NCI-H1092 treated with DMSO at 0.1 percent for 48 hours (cell line): ENCODE data around the gene NKAIN4.

ENCODE experiments used
- DNase-seq: peaks from one replicate; lab custom pipeline; 2025; lab: John Stamatoyannopoulos, UW

NKAIN4 gene

DNA sequence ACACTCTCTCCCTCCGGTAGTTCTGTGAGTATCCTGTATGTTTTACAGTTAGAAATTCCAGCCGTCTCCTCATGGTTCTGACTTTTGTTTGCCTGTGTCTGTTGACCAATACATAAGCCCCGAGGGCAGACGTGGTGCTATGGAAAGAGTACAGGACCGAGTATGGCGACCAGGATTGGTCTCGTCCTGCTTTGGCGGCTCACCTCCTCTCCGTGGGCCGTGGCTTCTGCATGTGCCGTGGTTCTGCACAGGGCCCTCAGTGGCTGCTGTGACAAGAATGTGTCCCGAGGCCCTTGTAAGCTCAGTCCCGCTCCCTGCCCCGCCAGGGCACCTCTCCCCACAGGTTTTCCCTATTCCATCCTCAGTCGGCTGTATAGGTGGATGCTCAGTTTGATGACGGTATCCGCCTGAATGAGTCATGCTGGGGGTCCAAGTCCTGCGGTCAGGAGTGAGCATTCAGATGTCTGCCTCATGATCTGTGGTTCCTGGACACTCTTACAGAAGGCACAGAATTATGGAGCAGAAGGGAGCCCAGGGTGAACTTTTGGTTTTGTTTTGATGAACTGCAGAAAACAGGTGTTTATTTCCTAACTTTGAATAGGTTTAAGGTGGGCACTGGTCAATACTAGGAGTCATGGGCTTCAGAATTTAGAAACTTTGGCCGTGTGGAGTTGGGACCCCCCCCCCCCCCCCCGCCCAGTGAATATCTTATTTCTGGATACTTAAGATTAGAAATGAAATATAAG is 19.5 kb upstream of the NKAIN4 start:
- no peak for DNase-seq

DNA sequence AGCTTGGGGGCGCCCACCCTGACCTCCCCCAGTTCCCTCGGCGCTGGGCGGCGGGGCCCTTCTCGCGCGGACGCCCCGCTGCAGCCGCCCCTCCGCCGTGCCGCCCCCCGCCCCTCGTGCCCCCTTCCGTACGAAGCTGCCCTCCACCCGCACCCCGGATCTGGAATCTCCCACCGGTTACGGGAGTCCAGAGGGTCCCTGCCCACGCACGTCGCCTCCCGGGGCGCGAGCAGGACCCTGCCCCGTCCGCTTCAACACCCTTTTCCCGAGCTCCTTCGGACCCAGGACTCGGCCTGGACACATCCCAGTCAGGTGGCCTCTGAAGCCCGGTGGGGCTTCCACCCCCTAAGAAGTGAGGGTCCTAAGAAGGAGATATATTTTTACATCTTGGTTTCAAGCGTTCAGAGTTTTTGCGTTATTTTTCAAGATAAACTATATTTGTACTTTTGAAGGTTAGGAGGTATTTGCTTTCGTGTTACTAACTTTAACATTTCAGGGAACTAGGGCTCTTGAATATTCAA is 18.9 kb upstream of the NKAIN4 start:
- DNase-seq = no peak

DNA sequence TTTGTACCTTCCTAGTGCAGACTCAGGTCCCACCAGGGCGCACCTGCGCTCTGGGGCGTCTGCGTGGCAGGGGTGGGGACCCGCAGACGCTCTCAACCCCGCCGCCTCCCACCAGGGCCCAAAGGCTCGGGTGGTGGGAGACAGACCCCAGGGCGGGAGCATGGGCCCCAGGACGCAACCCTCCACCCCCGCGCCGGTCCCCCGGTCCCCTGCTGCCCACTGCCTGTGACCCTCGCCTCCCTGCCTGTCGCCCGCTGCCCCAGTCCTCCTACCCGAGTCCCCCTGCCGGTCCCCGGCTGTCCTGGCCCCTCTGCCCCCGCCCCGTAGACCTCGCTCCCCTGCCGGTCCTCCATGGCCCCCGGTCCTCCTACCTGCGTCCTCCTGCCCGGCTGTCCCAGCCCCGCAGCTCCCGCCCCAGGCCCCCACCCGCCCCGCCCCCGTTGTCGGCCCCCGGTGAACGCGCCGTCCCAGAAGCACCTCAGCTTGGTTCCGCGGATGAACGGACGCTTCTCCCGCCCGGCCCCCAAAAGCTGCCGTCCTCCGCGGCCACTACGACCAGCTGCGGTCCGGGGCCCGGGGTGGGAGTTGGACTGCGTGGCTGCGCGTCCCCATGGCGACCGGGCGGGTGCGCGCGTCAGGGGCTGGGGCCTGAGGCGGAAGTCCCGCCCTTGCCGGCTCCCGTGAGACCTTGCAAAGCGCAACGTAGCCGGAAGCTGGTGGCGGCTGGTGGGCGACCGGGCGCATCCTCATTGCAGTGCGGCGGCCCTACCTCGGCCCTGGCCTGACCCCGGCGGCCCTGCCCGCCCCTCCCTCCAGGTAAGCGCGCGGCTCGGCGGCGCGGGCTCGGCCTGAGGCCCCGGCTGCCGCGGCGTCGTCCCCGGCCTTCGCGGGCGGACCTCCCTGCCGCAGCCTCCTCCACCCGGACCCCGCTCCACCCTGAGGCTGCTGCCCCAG is 18.1 kb upstream of the NKAIN4 start, which contains the start of gene ARFGAP1:
Gene ARFGAP1, plus strand, starts transcription at position 709 of the 954 bp plus-strand sequence. CDS start 2,768 bp downstream, outside the sequence.
- DNase-seq = peak; percentile 73

DNA sequence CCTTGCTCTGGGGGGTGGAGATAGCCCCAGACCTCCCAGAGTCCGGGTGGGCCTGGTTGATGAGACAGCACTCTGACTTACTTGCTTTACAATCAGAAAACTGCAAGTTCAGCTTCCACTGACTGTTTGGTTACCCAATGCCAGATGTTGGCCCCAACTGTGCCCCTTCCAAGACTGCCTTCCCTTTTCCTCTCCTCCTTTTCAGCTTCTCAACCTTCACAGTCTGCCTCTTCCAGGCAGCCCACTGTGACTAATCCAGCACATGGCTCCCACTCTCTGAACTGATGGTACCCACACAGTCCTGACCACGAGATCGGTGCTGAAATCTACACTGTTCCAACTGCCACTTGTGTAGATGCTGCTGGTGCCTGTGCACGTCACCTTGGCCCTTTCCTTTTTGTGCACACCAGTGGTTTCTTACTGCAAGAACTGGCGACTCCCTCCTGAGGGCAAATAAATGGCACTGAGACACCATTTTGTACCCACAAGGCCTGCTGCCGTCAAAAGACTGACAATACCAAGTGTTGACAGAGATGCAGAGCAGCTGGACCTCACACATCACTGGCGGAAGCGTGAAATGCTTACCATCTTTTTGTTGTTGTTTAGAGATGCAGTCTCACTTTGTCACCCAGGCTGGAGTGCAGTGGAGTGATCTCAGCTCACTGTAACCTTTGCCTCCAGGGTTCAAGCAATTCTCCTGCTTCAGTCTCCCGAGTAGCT is 16.5 kb upstream of the NKAIN4 start:
- no peak for DNase-seq

DNA sequence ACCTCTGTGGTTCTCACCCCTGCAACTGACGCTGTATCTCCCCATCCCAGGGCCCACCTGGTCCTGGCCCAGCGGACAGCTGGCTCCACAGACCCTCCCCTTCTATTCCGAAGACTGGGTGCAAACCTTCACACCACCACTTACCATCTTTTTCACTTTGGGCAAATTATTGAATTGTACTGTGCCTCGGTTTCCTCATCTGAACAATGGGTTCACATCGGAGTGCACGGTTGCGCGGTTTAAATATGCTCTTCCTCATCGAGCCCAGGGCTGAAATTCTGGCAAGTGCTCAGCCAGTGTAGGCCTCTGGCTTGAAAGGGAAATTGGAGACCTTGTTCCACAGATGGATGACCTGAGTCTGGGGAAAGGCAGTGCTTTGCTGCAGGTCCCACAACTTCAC is 15.5 kb upstream of the NKAIN4 start:
- no peak for DNase-seq

DNA sequence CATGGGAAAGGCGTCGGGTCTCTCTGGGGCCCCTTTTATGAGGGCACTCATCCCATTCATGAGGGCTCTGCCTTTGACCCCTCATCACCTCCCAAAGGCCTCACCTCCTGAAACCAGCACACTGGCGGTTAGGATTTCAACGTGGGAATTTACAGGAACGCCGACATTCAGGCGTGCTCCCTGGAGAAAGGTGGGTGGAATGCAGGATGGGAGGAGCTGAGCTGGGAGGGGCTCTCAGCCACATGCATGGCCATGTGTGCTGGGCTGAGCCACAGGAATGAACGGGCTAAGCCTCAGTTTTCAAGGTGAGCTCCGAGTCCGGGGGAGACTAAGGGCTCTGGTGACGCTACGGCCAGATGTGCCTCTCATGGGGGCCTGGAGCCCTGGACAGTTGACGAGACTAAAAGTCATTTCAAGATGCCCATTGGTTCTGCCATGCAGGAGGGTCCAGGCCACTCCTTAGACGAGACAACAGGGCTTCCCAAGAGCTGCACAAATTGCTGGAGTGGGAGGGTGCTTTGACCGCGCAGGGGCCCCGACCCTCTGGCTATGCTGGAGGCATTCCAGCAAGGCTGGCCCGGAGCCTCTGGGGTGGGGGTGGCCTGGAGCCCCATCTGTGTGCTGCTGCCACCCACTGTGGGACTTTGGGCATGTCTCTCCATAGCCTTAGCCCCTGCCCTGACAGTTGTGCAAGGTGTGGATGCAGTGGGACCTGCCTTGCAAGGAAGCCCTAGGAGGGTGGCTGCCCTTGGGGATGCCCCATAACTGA is 14.6 kb upstream of the NKAIN4 start:
- DNase-seq = no peak

DNA sequence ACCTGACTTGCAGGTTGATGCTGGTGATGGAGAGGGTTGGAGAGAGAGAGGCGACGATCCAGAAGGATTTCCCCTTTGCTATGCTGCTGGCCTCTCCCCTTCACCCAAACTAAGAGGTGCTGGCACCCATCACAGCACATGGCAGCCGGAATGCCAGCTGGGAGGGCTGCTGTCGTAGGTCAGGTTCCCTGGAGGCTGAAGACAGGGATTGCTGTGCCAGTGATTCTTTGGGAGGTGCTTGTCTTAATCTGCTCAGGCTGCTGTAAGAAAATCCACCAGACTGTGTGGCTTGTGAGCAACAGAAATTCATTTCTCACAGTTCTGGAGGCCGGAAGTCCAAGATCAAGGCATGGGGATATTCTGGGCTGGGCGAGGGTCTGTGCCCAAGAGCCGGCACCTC is 14.0 kb upstream of the NKAIN4 start:
- DNase-seq = no peak

DNA sequence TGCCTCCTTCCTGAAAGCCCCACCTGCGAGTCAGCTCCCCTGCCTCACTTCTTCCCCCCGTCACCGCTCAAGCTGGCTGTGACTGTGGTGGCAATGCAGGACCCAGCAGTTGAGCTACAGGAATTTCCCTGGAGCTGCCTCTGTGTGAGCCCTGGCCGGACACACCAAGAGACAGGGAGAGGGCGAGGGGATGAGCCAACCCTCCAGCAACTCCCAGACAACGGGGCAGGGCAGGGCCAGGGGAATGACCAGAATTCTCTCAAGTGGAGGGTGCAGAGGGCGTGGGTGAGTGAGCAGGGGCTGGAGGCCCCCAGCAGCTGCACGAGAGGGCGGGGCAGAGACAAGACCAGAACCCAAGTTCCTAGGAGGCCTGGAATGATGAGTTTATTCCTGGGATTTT is 13.4 kb upstream of the NKAIN4 start:
- DNase-seq = no peak

DNA sequence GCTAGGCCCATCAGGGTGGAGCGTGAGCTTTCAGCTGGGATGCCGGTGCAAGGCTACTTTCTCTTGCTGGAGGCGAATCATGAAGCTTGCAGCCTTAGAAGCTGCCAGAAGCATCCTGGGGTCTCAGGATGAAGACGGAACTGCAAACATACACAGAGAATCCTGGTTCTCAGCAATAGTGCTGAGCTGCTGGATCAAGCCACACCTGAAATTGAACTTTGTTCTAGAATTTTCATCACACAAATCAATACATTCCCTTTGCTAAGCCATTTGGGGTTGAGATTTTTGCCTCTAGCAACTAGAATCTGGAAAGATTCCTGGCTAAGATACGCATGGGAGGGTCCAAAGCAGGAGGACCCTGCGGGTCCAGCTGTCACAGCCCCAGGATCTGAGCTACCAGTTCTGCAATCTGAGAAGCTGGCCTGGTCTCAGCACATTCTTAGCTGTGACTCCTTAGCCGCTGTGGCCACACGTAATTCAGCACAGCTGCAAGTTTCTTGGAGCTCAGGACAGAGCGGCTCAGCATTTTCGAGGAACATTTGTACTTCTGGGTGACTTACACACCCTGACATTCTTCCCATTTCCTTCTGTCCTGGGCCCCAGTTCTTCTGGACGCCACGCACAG is 11.7 kb upstream of the NKAIN4 start:
- DNase-seq = no peak

DNA sequence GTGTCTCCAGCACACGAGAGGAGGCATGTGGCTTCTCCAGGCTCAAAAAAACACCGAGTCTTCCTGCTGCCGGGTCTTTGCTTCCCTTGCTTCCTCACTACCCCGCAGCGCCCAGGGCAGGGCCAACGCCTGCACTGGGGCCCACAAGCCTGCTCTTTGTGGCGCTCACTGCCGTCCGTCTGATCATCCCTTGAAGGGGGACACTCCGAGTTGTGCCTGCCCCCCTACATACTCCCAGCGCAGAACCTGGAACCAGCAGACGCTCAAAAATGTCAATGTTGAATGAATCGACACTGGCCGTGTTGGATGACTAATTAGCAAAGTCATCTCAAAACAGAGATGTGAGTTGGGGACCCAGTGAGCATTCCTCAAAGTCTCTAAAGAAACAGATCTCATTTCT is 10.3 kb upstream of the NKAIN4 start:
- no peak for DNase-seq

DNA sequence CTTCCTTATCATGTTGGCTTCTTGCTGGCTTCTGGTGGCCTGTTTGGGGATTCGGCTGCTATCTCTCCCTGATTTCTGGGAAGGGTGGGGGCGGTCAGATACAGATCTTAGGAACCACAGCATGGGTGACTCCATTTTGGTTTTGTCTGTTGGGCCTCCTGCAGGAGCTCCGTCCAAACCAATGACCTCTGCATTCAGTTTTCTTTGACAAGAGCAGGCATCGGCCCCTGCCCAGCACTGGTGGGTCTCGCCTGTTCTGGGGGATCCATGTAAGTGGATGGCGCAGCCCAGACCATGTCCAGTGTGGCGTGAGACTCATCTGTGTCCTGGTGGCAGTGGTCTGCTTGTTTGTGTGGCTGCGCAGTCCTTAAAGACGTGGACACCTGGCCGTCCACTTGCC is 9.7 kb upstream of the NKAIN4 start:
- DNase-seq = no peak

DNA sequence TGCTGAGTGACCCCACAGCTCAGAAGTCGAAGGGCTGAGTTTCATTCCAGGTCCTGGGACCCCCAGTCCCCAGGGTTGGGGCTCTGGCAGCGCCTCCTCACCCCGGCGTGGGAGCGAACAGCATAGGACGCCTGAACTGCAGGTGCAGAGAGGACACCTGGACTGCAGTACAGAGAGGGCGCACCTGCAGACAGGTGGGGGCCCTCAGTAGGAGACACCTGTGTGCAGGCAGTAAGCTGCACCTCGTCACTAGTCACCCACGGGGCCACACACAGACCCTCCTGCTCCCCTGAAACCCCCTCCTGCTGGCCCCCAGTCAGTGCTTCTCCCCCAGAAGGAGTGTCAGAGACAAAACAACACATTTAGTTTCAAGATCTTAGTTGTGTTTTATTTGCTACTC is 8.6 kb upstream of the NKAIN4 start:
- DNase-seq = no peak

DNA sequence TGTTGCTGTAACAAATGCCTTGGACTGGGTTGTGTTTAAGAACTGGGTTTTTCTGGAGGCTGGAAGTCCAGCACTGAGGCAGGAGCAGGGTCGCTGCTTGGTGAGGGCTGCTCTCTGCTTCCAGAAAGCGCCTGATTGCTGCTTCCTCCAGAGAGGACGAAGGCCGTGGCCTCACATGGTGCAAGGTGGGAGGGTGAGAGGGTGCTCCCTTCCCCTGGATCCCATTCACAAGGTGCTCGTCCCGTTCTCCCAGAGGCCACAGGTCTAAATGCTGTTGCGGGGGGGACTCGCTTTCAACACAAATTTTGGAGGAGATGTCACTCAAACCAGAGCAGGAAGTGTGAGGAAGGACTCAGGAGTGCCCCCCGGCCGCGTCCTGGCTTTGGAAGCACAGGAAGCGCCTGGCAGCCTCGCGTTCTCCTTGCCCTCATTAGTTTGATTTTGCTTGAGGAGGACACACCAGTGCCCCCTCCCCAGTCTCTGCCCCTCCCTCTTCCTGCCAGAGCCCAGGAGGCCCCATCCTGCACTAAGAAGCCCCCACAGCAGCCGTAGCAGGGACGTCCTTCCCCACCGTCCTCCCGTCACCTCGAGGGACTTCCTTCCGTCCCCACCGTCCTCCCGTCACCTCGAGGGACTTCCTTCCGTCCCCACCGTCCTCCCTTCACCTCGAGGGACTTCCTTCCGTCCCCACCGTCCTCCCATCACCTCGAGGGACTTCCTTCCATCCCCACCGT is 7.7 kb upstream of the NKAIN4 start:
- no peak for DNase-seq

DNA sequence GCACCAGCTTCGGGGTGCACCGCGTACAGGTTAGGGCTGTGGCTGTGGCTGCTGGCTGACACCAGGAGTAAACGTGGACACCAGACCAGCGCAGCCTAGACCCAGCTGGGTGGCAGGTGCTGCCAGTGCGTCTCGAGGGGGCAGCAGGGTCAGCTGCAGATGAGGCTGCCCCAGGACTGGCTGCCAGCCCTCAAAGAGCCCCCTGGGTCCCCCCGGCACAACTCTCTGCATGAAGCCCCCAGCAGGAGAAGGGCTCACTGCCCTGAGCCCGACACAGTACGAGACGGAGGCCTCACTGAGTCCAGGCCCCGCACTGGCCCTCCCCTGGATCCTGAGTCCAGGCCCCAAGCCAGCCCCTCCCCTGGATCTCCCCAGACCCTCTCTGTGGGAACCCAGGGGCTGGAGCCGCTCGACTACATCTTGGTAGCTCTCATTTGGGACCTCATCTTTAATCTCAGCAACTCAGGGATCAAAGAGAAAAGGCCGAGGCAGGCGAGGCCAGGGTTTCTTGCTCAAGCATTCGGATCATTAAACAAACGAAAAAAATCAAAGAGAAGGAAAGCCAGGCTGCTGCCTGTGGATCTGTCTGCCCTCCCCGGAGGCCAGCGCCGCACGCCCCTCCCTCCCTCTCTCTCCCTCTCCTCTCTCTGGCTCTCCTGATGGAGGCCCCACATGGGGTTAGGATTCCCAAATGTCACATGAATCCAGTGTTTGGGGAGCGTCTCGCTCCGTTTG is 7.0 kb upstream of the NKAIN4 start:
- DNase-seq = no peak

DNA sequence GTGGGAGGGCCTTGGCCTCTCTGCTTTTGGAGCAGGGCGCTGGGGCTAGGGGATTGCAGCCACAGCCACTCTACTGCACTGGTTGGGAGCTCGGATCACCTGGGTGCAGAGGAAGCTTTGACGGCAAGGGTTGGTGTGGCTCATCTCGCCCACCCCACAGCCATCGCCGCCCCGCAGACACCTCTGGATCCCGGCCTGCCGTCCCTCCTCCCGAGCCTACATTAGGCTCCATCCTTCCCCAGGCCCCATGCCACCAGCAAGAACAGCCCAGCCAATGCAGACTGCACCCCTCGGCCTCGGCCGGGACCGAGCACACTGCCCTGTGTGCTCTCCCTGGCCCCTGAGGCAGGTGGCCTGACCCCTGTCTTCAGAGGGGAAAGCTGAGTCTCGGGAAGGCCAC is 6.3 kb upstream of the NKAIN4 start:
- no peak for DNase-seq

DNA sequence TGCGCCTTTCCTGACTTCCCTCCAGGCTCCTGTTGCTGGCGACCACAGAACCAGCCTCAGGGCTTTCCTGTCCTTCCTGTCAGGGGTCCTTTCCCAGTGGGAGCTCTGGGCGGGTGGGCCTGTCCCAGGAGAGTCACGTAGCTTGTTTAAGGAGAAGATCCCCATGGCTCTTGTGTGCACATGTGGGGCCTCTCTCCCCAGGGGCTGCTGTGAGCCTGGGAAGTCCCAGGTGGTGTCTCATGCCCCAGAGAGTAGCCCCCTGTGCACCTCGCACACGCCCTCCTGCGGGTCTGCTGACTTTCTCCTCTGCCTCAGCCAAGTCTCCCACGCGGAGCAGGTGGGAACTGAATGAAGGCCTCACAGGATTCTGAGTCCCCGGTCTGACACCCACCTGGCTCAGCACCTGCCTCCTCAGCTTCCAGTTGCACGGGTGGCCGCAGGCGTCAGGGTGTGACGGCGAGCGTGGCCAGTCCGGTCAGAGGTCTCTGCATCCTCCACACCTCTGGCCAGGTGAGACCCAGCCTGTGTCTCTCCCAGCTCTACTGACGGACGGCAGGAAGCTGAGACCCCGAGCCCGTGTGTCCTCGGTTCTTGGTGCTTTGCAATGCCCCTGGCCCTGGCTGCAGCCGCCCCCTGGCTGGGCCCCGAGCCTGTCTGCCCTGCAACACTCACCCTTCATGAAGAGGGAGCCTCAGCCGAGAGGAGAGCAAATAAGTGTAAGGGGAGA is 5.6 kb upstream of the NKAIN4 start:
- DNase-seq = no peak

DNA sequence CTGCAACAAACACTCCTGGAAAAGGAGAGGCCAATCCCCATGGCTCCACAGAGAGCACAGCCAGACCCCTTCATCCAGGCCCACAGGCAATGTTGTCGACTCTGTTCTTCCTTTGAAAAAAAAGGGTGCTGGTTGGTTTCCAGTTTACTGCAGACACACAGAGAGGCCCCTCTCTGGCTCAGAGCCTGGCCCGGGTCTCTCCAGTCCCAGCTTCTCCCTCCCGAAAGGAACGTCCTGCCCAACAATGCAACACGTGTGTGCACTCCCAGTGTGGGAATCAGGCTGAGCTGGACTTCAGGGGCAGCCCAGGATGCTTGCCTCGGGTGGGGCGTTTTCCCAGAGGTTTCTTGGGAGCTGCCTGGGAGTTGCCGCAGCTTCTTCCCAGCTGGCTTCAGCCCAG is 4.5 kb upstream of the NKAIN4 start:
- DNase-seq = no peak

DNA sequence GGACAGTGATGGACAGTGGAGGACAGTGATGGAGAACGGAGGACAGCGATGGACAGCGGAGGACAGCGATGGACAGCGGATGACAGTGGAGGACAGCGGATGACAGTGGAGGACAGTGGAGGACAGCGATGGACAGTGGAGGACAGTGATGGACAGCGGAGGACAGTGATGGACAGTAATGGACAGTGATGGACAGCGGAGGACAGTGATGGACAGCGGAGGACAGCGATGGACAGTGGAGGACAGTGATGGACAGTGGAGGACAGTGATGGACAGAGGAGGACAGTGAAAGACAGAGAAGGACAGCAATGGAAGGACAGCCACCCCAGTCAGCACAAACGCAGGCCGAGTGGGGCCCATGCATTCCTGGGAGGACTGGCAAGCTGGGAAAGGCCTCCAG is 3.4 kb upstream of the NKAIN4 start:
- DNase-seq = no peak

DNA sequence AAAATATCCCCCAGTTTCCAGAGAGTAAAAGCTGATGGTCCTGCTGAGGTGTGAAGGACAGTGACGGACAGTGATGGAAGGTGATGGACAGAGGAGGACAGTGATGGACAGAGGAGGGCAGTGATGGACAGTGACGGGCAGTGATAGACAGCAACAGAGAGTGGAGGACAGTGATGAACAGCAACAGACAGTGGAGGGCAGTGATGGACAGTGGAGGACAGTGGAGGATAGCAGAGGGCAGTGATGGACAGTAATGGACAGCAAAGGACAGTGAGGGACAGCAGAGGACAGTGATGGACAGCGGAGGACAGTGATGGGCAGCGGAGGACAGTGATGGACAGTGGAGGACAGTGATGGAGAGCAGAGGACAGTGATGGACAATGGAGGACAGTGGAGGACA is 2.7 kb upstream of the NKAIN4 start:
- no peak for DNase-seq
